C4-2B (cell line): Measurements from ENCODE around the gene EHD1.

Experiments used
- CTCF ChIP-seq: fragments of 450-650 bp; conservative IDR thresholded peaks from 2 replicates; pipeline ENCODE4 v1.5.1; 2017; ENCODE audit warnings: mild to moderate bottlenecking
- ZFX ChIP-seq: fragments of 450-650 bp; IDR thresholded peaks from 2 replicates; pipeline ENCODE4 v1.6.1; 2017

- TF ChIP-seq CTCF (no peak), ZFX (no peak)
Observed at GRCh38 chr11:64925536-64926436, 47.4 kb upstream of the EHD1 start.
